HepG2 (cell line): ENCODE data around the gene BAIAP3. TPM values are rescaled to one million over a fixed set of nuclear protein-coding genes. Genes with fewer than 3 reads are reported as not detected.

Experiments used
- E2F5 ChIP-seq: sonication (generic); formaldehyde crosslinking; conservative IDR thresholded peaks from 2 replicates; pipeline ENCODE4 v1.4.0; 2020; ENCODE audit warnings: missing genetic modification reagents
- HES4 ChIP-seq: sonication (generic); formaldehyde crosslinking; IDR thresholded peaks from 2 replicates; pipeline ENCODE4 v1.9.0; 2021; ENCODE audit warnings: mild to moderate bottlenecking, missing genetic modification reagents, borderline replicate concordance
- KMT2A ChIP-seq: sonication (generic); formaldehyde crosslinking; IDR thresholded peaks from 2 replicates; pipeline ENCODE4 v1.4.0; 2020; ENCODE audit warnings: missing genetic modification reagents
- MED1 ChIP-seq: sonication (generic); formaldehyde crosslinking; IDR thresholded peaks from 2 replicates; pipeline ENCODE4 v1.4.0; 2020; ENCODE audit warnings: missing genetic modification reagents
- MIER3 ChIP-seq: IDR thresholded peaks from 2 replicates; pipeline ENCODE4 v1.6.1; 2016; ENCODE audit warnings: missing compliant biosample characterization, borderline replicate concordance
- MTERF4 ChIP-seq: sonication (generic); formaldehyde crosslinking; IDR thresholded peaks from 2 replicates; pipeline ENCODE4 v1.8.0; 2023; ENCODE audit warnings: mild to moderate bottlenecking, missing genetic modification reagents
- NFKB2 ChIP-seq: sonication (generic); formaldehyde crosslinking; IDR thresholded peaks from 2 replicates; pipeline ENCODE4 v1.4.0; 2020; ENCODE audit warnings: missing genetic modification reagents, borderline replicate concordance
- SOX6 ChIP-seq, 2 experiments: fragments of 450-650 bp in 1 of 2; sonication (generic) in 1 of 2; formaldehyde crosslinking in 1 of 2; IDR thresholded peaks; 2 replicates each; pipeline versions ENCODE4 v1.4.0 to v1.6.1; 2017 to 2020; ENCODE audit warnings: antibody characterized with exemption in 1 of 2, mild to moderate bottlenecking in 1 of 2, missing genetic modification reagents in 1 of 2
- TSC22D2 ChIP-seq: sonication (generic); formaldehyde crosslinking; IDR thresholded peaks from 2 replicates; pipeline ENCODE4 v1.5.1; 2020; ENCODE audit warnings: missing genetic modification reagents, mild to moderate bottlenecking, borderline replicate concordance
- ZNF431 ChIP-seq: sonication (generic); formaldehyde crosslinking; IDR thresholded peaks from 2 replicates; pipeline ENCODE4 v1.9.0; 2022; ENCODE audit warnings: missing genetic modification reagents, low read depth, mild to moderate bottlenecking, borderline replicate concordance
- ZNF468 ChIP-seq: sonication (generic); formaldehyde crosslinking; IDR thresholded peaks from 2 replicates; pipeline ENCODE4 v1.8.0; 2022; ENCODE audit warnings: mild to moderate bottlenecking, moderate library complexity, missing genetic modification reagents
- ZNF609 ChIP-seq: sonication (generic); formaldehyde crosslinking; IDR thresholded peaks from 2 replicates; pipeline ENCODE4 v1.4.0; 2020; ENCODE audit warnings: mild to moderate bottlenecking, missing genetic modification reagents, borderline replicate concordance
- polyA plus RNA-seq, 8 experiments: library from polyadenylated mRNA; depleted of rRNA in 3 of 8; stranded (reverse) in 7 of 8; unstranded in 1 of 8; fragments of >200 nt; fragmentation: Illumina TruSeq in 4 of 8; extraction: Trizol in 4 of 8; gene quantifications; 2 replicates each; pipeline versions ENCODE4 v1.2.1 to v1.2.3, GENCODE V29; 2011 to 2016; ENCODE audit warnings: low read depth in 4 of 8, missing spikeins in 1 of 8, mixed read lengths in 1 of 8; ENCODE audit not compliant: insufficient read depth in 1 of 8
- total RNA-seq, 5 experiments: library from RNA; depleted of rRNA; stranded (reverse); fragments of >200 nt; fragmentation: Illumina TruSeq; extraction: Trizol; gene quantifications; 2 replicates each; pipeline ENCODE4 v1.2.3, GENCODE V29; 2016; ENCODE audit warnings: low read depth in 1 of 5
- TF ChIP-seq, protein P1 (sequence below): sonication (generic); formaldehyde crosslinking; IDR thresholded peaks from 2 replicates; pipeline ENCODE4 v1.4.0; 2020; ENCODE audit warnings: missing genetic modification reagents
- TF ChIP-seq, protein P2 (sequence below): IDR thresholded peaks from 2 replicates; pipeline ENCODE4 v1.6.1; 2016

BAIAP3 gene
- total and polyA plus RNA-seq, 2 of the 13 experiments (the other 11 are each of a cell fraction or from before 2014, with no cell fraction given) = 3.2 to 5.7 TPM

DNA sequence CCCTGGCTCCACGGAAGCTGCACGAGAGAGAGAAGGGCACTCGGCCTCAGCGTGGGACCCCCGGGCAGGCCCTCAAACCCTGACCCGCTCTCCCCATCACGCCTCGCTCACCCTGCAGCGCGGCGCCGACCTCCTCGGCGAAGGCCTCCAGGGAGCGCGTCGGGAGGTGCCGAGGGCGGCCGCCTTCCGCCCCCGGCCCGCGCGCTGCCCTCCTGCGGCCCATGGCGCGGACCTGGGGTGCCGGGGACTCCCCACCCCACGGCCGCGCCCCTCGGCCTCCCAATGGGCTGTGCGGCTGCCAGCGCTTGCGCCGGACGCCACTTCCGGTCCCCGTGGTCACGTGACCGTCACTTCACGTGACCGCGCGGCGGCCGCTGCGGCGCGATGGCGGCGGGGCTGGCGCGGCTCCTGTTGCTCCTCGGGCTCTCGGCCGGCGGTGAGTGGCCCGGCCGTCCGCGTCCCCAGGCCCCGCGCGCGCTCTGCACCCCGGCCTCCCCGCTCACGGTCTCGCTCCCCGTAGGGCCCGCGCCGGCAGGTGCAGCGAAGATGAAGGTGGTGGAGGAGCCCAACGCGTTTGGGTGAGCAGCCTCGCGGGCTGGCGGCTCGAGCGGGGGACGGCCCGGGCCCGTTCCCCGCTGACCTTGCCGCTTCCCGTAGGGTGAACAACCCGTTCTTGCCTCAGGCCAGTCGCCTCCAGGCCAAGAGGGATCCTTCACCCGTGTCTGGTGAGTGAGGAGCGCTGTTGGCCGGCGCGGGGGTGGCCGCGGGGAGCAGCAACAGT, 18.3 kb downstream of the BAIAP3 start, which contains the start of the genes GNPTG and TSR3 (continued):
- TF ChIP-seq MTERF4 (CRISPR knock-in tag) (0 out of 2 replicates have a peak, but pooled peaks have one; percentile 36), KMT2A (CRISPR knock-in tag) (peak; percentile 84; the same call in 1 of the 2 replicates), HES4 (CRISPR knock-in tag) (peak; percentile 80; the same call in 1 of the 2 replicates), ZNF431 (CRISPR knock-in tag) (peak; percentile 64; the same call in 1 of the 2 replicates), ZNF468 (CRISPR knock-in tag) (no peak), MED1 (CRISPR knock-in tag) (peak; percentile 75), SOX6 (IDR thresholded peaks at IDR 0.05) (no peak), SOX6 (CRISPR knock-in tag; IDR thresholded peaks at IDR 0.05) (no peak), NFKB2 (CRISPR knock-in tag) (0 out of 2 replicates have a peak, but pooled peaks have one; percentile 14), E2F5 (CRISPR knock-in tag) (peak; percentile 74; the same call in 1 of the 2 replicates), ZNF609 (no peak), MIER3 (CRISPR knock-in tag) (peak; percentile 70; the same call in 1 of the 2 replicates), TSC22D2 (CRISPR knock-in tag) (peak; percentile 26; the same call in 1 of the 2 replicates)
- TF ChIP-seq, protein P1, sequence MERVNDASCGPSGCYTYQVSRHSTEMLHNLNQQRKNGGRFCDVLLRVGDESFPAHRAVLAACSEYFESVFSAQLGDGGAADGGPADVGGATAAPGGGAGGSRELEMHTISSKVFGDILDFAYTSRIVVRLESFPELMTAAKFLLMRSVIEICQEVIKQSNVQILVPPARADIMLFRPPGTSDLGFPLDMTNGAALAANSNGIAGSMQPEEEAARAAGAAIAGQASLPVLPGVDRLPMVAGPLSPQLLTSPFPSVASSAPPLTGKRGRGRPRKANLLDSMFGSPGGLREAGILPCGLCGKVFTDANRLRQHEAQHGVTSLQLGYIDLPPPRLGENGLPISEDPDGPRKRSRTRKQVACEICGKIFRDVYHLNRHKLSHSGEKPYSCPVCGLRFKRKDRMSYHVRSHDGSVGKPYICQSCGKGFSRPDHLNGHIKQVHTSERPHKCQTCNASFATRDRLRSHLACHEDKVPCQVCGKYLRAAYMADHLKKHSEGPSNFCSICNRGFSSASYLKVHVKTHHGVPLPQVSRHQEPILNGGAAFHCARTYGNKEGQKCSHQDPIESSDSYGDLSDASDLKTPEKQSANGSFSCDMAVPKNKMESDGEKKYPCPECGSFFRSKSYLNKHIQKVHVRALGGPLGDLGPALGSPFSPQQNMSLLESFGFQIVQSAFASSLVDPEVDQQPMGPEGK (CRISPR knock-in tag) = peak; percentile 53; the same call in 1 of the 2 replicates
- TF ChIP-seq, protein P2, sequence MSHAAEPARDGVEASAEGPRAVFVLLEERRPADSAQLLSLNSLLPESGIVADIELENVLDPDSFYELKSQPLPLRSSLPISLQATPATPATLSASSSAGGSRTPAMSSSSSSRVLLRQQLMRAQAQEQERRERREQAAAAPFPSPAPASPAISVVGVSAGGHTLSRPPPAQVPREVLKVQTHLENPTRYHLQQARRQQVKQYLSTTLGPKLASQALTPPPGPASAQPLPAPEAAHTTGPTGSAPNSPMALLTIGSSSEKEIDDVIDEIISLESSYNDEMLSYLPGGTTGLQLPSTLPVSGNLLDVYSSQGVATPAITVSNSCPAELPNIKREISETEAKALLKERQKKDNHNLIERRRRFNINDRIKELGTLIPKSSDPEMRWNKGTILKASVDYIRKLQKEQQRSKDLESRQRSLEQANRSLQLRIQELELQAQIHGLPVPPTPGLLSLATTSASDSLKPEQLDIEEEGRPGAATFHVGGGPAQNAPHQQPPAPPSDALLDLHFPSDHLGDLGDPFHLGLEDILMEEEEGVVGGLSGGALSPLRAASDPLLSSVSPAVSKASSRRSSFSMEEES (CRISPR knock-in tag) = peak; percentile 74
